ENCODE measurements around the gene KLHDC7A. TPM values are rescaled to one million over a fixed set of nuclear protein-coding genes. Genes with fewer than 3 reads are reported as not detected.
A peak's percentile ranks its signal among the peaks of the same experiment; 100 is the strongest.

Gene KLHDC7A
- polyA plus RNA-seq, 2 of the 4 experiments (the other 2 are of a cell fraction), result 0.74 to 2.3 TPM

DNA sequence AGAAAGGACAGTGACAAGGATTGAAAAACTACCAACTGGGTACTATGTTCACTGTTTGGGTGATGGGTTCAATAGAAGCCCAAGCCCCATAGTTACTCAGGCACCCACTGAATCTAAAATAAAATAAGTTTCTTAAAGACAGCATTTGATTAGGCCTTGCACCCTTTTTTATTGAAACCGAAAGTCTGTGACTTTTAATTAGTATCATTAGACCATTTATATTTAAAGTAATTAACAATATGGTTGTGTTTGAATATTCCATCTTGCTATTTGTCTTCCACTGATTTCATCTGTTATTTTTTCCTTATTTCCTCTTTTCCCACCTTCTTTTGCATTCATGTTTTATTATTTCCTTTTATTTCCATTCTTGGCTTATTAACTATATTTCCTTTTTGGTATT is 27.4 kb downstream of the KLHDC7A start (continued):
- TF ChIP-seq FOSL2 (IDR thresholded peaks at IDR 0.05) (no peak), FOSL2 (CRISPR knock-in tag; IDR thresholded peaks at IDR 0.05) (no peak), JUNB (IDR thresholded peaks at IDR 0.05) (no peak)

DNA sequence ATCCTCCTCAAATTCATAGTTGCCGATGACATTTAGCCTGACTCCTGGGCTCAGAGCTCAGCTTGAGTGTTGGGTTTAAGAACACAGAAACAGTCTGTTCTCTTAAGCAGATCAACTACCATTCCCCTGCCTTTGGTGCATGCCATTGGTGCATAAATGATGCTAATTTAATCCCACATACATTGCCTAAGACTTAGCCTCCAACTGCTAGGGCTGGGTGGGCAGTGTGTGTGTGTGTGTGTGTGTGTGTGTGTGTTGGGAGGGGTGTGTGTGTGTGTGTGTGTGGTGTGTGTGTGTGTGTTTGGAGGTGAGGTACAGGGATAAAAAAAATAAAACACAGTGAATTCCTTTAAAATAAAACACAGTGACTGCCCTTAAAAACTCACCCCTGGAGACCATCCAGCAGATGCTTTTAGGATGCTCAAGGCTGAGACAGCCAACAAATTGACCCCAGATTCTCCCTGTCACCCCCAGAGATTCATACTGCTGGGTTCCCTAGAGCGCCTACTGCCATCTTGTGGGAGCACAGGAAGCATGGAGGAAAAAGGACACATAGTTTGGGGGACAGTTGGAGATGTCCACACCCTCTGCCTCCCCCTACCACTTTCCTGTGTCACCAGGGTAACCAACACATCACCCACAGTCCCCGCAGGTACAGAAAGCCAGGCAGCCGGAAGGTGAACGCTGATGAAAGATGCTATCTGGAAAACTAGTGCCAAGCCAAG is 30.6 kb downstream of the KLHDC7A start:
- ATAC-seq (no peak), DNase-seq (ENCODE audit: low read depth in 1 of 2, low spot score in 1 of 2) (no peak), FAIRE-seq (no peak)
- TF ChIP-seq RAD21 (conservative IDR thresholded peaks at IDR 0.05 in 1 of 2, IDR thresholded peaks at IDR 0.05 in 1 of 2), result peak; percentile 45 to 48
- TF ChIP-seq ZFP36 (IDR thresholded peaks at IDR 0.05; ENCODE audit: borderline replicate concordance, partially characterized antibody), result no peak
- no peak for TF ChIP-seq HEYL (CRISPR knock-in tag; IDR thresholded peaks at IDR 0.05)
- TF ChIP-seq PHF8 (IDR thresholded peaks at IDR 0.05; ENCODE audit: borderline replicate concordance, low read depth), result no peak
- no peak for TF ChIP-seq HDAC2 (IDR thresholded peaks at IDR 0.05)
- no peak for TF ChIP-seq ESRRA (IDR thresholded peaks at IDR 0.05; ENCODE audit: borderline replicate concordance, low read length)
- TF ChIP-seq, protein P1, sequence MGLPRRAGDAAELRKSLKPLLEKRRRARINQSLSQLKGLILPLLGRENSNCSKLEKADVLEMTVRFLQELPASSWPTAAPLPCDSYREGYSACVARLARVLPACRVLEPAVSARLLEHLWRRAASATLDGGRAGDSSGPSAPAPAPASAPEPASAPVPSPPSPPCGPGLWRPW (IDR thresholded peaks at IDR 0.05), result no peak
- TF ChIP-seq CBX2 (IDR thresholded peaks at IDR 0.05; ENCODE audit: borderline replicate concordance, low read depth), result no peak
- TF ChIP-seq, protein P2, sequence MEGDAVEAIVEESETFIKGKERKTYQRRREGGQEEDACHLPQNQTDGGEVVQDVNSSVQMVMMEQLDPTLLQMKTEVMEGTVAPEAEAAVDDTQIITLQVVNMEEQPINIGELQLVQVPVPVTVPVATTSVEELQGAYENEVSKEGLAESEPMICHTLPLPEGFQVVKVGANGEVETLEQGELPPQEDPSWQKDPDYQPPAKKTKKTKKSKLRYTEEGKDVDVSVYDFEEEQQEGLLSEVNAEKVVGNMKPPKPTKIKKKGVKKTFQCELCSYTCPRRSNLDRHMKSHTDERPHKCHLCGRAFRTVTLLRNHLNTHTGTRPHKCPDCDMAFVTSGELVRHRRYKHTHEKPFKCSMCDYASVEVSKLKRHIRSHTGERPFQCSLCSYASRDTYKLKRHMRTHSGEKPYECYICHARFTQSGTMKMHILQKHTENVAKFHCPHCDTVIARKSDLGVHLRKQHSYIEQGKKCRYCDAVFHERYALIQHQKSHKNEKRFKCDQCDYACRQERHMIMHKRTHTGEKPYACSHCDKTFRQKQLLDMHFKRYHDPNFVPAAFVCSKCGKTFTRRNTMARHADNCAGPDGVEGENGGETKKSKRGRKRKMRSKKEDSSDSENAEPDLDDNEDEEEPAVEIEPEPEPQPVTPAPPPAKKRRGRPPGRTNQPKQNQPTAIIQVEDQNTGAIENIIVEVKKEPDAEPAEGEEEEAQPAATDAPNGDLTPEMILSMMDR (IDR thresholded peaks at IDR 0.05), result 0 out of 3 replicates have a peak, but pooled peaks have one; percentile 20
- TF ChIP-seq, protein P3, sequence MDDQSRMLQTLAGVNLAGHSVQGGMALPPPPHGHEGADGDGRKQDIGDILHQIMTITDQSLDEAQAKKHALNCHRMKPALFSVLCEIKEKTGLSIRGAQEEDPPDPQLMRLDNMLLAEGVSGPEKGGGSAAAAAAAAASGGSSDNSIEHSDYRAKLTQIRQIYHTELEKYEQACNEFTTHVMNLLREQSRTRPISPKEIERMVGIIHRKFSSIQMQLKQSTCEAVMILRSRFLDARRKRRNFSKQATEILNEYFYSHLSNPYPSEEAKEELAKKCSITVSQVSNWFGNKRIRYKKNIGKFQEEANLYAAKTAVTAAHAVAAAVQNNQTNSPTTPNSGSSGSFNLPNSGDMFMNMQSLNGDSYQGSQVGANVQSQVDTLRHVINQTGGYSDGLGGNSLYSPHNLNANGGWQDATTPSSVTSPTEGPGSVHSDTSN (IDR thresholded peaks at IDR 0.05), result no peak
- no peak for TF ChIP-seq NFE2L2 (conservative IDR thresholded peaks at IDR 0.05; ENCODE audit: low read length)
- no peaks in the 10 kb centered on the region for H3K4me1 ChIP-seq
- 9% methylated on average over 3 of the region's 5 CpGs for WGBS (ENCODE audit: missing lambda C conversion rate)
- POLR2A ChIA-PET, result interaction anchor here (0.5 kb wide), 1 partner anchor 1160 kb away, joined by 5 read pairs; no protein-coding TSS in a partner anchor
- no peak overlapping the region for H3K4me3 ChIP-seq
- no peak overlapping the region for H3K27ac ChIP-seq
- peaks cover 3% of the 10 kb centered on the region; the same call in 2 of the 3 replicates for H3K9me3 ChIP-seq
- H3K4me2 ChIP-seq, result no peak overlapping the region
- CTCF ChIA-PET, result no interaction called here

DNA sequence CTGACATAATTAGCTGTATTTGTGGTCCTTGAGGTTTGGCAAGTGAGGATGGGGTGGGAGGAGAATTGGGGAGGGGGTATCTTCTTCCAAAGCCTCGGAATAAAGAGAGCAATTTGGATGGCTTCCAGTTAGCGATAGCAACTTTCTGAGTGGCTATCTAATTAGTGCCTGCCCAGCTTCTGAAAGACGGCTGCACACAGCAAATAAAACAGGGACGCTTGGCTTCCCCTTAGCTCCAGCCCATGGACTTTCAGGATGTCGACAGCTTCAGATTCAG is 31.1 kb downstream of the KLHDC7A start:
- Histone ChIP-seq H3K27ac (no peak overlapping the region), H3K4me1 (no peaks in the 10 kb centered on the region), H3K4me3 (no peak overlapping the region), H3K4me2 (no peak overlapping the region), H3K9me3 (peaks cover 8% of the 10 kb centered on the region; the same call in 2 of the 3 replicates)
- 8% methylated on average over 5 of the region's 5 CpGs for WGBS (ENCODE audit: missing lambda C conversion rate)
- ChIA-PET POLR2A (interaction anchor here (0.5 kb wide), 1 partner anchor 1161 kb away, joined by 5 read pairs; no protein-coding TSS in a partner anchor), CTCF (no interaction called here)
- TF ChIP-seq GATA3 (IDR thresholded peaks at IDR 0.05; ENCODE audit: borderline replicate concordance) (no peak), MAZ (IDR thresholded peaks at IDR 0.05; ENCODE audit: borderline replicate concordance, low read depth, low read length) (no peak), KDM5A (IDR thresholded peaks at IDR 0.05) (no peak)
- DNase-seq (ENCODE audit: low read depth in 1 of 2, low spot score in 1 of 2), result no peak
- no peak for ATAC-seq
- FAIRE-seq, result no peak

DNA sequence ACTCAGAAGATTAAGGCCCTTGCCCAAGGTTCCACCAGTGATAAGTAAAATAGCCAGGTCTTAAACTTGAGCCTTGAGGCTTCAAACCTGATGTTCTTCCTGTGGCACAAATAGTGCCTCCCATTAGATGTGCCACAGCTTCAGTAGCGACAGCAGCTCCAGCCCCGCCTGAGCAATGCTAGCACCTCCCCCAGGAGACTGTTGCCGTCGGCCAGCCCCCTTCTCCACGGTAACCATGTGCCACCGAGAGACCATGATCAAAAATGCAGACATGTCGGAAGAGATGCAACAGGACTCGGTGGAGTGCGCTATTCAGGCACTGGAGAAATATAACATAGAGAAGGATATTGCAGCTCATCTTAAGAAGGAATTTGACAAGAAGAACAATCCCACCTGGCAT is 32.2 kb downstream of the KLHDC7A start:
- ChIA-PET POLR2A (no interaction called here), CTCF (no interaction called here)
- TF ChIP-seq, protein P4, sequence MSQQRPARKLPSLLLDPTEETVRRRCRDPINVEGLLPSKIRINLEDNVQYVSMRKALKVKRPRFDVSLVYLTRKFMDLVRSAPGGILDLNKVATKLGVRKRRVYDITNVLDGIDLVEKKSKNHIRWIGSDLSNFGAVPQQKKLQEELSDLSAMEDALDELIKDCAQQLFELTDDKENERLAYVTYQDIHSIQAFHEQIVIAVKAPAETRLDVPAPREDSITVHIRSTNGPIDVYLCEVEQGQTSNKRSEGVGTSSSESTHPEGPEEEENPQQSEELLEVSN (IDR thresholded peaks at IDR 0.05; ENCODE audit: borderline replicate concordance, low read depth), result no peak
- no peak for TF ChIP-seq CHD2 (IDR thresholded peaks at IDR 0.05; ENCODE audit: low read length, partially characterized antibody)
- WGBS (ENCODE audit: missing lambda C conversion rate), result 38% methylated on average over 8 of the region's 9 CpGs
- Histone ChIP-seq H3K4me1 (no peaks in the 10 kb centered on the region), H3K4me3 (no peak overlapping the region), H3K9me3 (peaks cover 8% of the 10 kb centered on the region; the same call in 2 of the 3 replicates), H3K27ac (no peak overlapping the region), H3K4me2 (no peak overlapping the region)
- no peak for DNase-seq (ENCODE audit: low read depth in 1 of 2, low spot score in 1 of 2)
- ATAC-seq, result no peak
- no peak for FAIRE-seq
